Measurements from ENCODE around the gene APOB.

APOB gene, protein sequence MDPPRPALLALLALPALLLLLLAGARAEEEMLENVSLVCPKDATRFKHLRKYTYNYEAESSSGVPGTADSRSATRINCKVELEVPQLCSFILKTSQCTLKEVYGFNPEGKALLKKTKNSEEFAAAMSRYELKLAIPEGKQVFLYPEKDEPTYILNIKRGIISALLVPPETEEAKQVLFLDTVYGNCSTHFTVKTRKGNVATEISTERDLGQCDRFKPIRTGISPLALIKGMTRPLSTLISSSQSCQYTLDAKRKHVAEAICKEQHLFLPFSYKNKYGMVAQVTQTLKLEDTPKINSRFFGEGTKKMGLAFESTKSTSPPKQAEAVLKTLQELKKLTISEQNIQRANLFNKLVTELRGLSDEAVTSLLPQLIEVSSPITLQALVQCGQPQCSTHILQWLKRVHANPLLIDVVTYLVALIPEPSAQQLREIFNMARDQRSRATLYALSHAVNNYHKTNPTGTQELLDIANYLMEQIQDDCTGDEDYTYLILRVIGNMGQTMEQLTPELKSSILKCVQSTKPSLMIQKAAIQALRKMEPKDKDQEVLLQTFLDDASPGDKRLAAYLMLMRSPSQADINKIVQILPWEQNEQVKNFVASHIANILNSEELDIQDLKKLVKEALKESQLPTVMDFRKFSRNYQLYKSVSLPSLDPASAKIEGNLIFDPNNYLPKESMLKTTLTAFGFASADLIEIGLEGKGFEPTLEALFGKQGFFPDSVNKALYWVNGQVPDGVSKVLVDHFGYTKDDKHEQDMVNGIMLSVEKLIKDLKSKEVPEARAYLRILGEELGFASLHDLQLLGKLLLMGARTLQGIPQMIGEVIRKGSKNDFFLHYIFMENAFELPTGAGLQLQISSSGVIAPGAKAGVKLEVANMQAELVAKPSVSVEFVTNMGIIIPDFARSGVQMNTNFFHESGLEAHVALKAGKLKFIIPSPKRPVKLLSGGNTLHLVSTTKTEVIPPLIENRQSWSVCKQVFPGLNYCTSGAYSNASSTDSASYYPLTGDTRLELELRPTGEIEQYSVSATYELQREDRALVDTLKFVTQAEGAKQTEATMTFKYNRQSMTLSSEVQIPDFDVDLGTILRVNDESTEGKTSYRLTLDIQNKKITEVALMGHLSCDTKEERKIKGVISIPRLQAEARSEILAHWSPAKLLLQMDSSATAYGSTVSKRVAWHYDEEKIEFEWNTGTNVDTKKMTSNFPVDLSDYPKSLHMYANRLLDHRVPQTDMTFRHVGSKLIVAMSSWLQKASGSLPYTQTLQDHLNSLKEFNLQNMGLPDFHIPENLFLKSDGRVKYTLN (N-terminal part only)

DNA sequence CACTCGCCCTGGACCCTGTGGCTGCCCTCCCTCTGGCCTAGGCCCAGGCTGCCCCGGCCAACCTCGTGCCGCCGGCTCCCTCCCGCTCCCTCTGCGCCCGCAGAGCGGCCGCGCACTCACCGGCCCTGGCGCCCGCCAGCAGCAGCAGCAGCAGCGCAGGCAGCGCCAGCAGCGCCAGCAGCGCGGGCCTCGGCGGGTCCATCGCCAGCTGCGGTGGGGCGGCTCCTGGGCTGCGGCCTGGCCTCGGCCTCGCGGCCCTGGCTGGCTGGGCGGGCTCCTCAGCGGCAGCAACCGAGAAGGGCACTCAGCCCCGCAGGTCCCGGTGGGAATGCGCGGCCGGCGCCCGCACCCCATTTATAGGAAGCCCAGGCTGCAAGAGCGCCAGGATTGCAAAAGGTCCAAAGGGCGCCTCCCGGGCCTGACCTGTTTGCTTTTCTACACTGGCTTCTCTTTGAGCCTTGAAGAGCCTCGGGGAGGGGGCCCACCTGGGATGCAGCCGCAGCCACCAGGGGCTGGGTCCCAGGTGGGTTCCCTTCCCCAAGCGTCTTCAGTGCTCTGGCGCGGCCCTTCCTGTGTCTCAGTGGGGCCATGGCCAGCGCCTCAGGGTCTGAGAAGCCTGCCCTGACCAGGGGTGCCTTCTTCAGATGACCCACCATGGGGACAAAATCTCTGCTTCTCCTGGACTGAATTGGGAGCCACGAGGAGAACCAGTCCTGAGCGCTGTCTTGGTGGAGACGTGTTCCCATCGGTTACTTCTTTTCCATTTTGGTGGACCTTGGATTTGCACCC is at the start of gene APOB:
Gene APOB (minus strand): TSS at position 330 of the 789 bp plus-strand sequence. CDS start 128 bp downstream, at position 202.
- FAIRE-seq: no peak

DNA sequence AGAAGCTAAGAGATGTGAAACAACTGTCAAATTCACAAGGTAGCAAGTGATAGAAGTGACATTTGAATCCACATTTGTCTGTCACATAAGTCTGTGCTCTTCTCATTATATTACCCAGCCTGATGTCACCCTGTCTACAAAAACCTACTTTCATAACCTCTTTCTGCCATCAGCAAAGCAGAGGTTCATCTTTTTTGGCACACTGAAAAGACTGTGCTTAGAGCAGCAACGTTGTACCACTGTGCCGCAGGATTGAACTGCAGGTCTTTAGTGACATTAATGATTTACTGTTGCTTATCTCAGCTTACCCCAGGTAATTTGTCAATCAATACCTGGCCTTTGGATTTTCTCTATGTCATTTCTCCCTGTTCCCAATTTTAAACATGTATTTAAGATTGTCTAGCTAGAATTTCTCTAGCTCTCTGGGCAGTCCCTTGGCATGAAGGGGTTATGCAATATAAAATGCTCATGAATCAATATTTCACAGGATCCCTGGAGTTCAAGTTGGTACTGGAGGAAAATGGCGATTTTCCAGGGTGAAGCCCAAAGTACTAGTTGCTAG is 48.5 kb upstream of the APOB start:
- no peak for FAIRE-seq

DNA sequence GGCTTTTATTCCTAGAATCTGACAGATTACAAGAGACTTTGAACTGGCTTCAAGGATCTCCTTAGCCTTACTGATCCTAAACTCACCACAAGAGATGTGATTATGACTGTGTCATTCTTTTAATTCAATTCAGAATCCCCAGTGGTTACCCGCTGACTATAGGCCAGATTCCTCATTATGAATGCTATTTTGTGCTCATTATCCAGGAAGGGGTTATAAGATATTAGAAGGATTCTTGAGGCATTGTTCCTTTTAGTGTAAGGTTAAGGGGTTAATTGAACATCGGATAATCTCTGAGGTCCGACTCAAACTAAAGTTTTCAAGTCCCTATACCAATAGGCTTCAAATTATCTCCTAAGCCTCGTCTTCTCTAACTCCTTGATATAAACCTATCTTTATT is 40.5 kb upstream of the APOB start:
- no peak for FAIRE-seq

DNA sequence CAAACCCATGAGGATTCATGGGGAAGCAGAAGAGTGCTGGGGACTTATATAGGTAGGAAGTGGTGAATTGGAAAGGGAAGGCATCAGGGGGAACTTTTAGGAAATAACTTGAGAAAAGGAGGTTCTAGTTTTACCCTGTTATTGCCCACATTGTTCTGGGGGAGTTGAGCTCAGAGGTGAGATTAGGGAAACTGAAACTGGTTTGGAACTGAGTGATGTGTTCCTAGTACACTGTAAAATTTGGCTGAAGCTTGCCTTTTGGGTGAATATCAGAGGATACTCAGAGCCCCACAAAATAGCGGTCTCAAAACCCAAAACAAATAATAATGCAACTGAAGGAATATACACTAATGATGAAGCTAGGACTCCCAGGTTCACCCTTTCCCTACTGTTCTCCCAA is 39.6 kb upstream of the APOB start:
- no peak for FAIRE-seq

DNA sequence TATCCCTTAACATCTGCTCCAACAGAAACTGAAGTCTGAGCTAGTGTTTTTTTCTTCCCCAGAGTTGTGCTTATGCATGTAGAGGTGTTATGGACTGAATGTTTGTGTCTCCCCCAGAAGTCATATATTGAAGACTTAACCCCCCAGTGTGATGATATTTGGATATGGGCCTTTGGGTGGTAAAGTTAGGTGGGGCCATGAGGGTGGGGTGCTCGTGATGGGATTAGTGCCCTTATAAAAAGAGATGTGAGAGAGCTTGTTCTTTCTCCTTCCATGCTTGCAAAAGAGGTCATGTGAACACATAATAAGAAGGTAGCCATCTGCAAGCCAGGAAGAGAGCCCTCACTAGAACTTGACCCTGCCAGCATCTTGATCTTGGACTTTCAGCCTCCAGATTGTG is 34.4 kb upstream of the APOB start:
- no peak for FAIRE-seq

DNA sequence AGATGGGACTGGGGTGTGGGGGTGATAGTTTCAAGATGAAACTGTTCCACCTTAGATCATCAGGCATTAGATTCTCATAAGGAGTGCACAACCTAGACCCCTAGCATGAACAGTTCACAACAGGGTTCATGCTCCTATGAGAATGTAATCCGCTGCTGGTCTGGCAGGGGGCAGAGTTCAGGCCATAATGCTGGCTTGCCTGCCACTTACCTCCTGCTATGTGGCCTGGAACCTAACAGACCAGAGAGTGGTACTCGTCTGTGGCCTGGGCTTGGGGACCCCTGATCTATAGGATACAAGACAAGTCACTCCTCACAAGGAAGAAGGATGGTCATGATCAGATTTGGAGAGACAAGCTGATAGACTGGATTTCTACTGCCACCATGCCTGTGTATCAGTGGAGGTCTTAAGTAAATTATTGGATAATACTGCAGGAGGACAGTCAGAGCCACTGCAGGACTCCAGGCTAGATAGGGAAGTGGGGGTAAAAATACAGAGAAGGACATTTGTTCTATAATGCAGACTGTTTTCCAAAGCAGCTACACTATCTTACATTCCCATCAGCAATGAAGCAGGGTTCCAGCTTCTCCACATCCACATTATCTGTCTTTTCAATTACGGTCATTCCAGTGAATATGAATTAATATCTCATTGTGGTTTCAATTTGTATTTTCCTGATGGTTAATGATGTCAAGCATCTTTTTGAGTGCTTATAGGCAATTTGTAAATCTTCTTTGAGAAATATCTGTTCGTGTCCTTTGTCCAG is 28.8 kb upstream of the APOB start:
- FAIRE-seq: no peak

DNA sequence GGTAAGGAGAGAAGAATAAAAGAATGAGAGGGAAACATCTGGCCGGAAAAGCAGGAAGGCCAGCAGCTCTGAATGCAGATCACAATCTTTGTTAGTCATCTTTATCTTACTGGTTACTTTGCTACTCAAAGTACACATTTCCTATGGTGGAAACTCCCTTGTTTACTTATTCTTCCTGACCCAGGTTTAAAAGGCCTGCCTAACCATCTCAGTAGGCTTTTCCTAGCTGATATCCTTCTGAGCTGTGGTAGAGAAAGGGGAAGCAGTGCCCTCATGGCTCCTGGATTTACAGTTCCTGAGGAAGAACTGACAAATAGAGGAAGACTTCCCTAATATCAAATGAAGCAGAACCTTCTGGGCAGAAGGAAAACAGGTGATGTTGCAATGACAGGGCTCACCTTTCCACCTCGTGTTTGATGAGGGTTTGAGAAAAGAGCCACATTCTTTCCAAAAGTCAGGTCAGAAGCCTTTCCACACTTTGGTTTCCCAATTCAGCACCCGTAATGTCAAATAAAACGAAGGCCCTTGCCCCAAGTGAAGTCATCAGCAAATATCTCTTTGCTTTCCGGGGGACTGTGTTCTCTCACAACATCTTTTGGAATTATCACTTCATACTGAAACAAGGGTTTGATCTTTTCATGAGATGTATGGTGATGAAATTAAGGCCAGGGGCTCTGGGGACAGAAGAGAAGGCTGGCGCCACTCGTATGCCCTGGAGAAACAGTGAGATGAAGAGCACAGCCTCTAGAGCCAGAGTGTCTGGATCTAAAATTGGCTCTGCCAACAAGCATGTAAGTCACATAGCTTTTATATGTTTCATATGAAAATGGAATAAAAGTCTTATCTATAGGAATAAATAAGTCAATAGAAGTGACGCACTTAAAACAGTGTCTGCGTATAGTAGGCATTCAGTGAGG is 26.7 kb upstream of the APOB start:
- FAIRE-seq: no peak

DNA sequence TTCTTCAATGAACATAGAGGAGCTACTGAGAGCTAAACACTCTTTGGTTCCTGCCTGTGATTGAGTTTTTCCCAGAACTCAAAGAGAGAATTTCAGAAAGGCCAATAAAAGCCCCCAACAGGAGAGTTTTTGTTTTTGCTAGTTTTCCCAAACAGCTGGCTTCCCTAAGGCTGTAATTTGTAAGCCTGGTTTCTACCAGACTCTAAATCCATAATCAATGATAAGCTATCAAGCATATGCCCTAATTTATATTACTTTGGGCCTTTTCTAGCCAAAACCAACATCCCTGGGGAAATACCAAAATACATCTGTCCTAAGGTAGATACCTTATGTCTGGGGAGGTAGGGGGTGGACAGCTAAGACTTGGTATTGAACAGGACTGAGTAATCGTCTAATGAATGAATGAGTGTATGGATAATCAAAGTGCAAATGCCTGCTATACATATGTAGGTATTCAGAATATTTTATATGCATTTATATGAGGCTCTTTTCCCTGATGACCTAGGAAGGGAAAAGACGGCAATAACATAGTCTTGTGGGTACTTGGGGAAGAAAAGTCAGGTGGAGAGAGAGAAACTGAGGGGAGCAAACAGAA is 26.0 kb upstream of the APOB start:
- FAIRE-seq: no peak

DNA sequence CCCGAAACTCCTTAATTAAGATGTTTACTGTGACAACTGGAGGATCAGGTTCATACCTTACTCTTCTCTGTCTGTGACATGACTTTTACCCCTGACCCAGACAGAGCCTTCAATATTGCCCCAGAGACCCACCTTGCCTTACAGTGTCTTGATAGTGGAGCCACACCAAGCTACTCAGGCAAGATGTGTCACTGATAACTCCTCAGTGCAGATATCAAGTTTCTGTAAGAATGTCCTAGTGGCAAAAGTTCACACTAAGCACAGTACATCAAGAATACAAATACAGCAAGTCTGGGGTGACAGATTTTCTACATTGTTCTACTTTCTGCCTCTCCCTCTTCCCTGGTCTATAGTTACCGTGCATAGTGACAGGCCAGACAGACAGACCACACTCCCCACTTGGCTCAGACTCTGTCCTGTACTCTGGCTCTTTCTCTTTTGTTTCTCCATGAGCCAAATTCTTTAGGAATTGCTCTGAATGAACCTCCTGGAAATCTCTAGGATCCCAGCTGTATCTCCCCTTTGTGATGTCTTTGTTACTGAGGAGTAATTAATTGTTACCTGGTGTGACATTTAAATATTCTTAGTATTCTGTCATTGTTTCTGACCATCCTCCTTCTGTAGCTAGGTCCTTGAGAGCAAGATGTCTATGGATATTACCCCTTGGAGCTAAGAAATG is 24.1 kb upstream of the APOB start:
- no peak for FAIRE-seq

DNA sequence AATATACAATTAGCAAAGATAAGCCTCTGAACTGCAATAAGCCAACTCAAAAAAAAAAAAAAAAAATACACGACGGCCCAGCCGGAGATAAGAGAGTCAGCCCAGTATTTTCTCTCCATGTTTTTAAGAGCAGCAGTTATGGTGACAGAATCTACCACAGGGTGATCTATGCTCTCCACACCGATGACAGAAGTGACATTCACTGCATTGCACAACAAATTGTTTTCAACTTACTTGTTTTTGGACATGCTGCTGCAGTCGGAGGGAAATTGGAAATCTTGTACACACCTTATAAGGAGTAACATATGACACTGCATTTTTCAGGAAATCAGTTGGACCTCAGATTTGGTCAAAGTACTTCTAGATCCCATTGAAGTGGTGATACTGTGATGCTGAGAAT is 23.3 kb upstream of the APOB start:
- FAIRE-seq: no peak

DNA sequence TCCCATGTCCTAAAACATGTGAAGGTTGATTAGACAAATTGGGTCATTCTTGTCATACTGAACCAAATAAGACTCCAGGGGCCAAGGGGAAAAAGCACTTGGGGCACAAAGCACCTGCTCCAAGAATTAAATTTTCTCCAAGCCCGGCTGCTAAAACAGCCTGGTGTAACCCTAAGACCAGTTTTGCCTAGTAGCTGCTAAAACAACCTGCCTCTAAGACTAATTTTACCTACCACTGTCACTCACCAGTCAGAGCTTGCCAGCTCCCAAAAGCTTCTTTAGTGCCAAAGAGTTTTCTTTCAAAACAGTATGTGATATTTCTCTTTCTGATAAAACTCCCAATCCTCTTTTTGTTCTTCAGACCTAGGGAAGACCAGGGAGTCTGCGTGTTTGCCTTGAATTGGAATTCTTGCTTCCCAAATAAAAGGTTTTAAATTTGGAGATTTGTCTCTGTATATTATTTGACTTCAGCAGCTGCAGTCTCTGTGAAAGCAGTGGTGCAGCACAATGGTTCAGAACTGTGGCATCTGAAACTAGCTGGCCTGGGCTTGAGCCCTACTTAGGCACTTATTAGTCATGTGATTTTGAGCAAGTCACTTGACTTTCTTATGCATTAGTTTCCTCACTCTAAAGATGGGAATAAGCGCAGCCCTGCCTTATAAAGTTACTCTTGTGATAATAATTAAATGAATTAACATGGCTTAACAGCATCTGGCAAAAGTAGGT is 16.2 kb upstream of the APOB start:
- FAIRE-seq: no peak

DNA sequence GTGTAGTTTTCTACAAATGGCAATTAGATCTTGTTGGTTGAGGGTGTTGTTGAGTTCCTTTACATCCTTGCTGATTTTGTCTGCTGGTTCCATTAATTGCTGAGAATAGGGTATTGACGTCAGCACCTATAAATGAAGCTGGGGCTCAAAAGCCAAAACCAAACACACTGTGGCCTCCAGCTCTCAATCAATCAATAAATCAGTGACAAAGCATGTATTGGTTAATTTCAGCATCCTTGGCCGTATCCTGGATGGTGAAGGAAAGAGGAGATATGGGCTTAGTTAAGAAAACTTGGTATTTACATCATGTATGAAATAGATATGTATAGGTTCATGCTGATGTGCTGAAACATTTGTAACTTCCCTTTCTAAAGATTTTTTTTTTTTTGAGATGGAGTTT is 13.2 kb upstream of the APOB start:
- FAIRE-seq: no peak

DNA sequence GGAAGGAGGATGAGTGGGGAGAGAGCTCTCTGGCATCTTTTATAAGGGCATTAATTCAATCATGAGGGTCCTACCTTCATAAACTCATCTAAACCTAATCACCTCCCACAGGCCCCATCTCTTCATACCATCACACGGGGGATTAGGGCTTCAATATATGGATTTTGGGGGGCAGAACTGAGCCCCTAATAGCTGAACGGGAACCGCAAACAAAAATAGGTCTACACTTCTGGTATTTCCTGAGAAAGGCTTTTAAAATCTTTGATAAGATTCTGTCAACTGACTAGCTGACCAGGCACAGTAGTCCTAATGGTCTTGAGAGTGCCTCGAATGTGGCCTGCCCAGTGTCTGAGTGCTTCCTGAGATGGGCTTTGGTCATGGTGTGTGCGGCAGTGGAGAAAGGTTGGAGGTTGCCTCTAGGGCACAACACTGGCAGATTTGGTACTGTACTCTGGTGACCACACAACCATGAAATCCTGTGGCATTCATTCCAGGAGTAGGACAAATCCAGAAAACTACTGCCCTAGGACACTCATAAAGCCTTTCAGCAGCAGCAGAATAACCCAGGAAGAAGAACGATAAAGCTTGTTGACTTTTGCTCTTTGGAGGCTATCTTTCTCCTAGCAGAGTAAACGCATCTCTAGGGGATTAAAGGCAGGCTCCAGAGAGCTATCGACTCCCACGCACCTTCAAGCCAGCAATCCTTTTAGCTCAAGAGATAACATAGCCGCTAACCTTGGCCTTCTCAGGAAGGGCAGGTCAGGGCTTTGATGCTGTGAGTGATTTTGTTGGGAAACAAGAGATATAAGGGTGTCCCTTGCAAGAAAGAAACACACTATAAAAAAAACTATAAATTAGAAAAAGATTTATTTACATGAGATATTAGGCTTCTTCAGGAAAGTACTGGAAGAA is 12.3 kb upstream of the APOB start:
- FAIRE-seq: no peak

DNA sequence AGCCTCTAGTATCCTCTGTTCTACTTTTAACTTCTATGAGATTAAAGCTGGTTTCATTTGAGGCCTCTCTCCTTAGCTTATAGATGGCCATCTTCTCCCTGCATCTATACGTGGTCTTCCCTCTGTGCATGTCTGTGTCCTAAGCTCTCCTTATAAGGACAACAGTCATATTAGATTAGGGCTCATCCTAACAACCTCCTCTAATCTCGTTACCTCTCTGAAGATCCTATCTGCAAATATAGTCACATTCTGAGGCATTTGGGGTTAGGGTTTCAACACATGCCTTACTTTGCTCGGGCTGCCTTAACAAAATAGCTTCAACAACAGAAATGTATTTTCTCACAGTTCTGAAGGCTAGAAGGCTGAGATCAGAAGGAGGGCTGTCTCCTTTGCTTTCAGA is 11.6 kb upstream of the APOB start:
- no peak for FAIRE-seq

DNA sequence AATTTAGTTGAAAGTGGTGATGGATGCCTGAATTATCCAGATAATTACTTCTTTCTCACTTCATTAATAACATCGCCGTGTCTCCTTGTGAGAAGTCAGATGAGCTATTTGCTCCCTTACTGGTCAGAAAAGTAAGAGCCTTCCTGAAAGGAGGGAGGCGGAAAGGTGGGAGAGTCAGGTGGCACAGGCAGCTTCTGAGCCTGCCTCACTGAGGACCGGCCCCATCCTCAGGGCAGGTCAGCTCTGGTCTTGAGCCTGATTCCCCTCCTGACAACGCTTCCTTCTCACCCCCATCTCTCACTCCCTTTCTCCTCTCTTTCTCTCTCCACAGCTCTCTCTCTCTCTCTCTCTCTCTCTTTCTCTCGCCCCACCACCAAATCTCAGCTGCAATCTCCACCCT is 10.1 kb upstream of the APOB start:
- FAIRE-seq: no peak

DNA sequence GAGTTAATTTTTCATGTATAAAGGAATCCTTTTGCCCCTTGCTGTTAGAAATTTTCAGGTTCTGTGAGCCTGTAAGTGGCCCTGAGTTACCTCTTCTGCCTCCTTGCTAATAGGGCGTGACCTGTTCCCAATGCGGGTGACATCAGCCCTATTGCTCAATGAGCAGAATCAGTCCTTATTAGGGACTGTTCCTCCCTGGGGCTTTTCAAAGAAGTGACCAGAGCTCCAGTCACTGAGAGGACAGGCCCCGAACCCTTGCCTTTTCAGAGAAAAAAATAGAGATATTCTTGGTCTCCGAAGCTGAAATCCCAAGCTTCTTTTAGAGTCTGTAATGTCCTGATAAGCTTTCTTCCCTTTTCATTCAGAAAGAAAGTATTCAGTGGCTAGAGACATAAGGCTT is 8.2 kb upstream of the APOB start:
- no peak for FAIRE-seq

DNA sequence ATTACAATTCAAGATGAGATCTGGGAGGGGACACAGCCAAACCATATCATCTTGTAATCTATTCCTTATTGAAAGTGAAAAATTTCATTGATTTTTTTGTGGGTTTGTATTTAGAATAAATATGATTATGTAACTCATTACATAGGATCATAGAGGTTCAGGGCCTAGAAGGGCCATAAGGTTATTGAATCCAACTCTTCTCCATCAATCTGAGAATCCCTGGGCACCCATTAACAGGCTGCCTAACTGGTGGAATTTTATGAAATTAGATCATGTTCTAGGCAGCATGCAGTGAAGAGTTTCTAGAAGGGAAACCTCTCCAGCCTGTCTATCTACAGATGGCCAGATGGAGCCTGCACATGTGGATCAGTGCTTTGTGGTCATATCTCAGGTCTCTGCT is 6.3 kb upstream of the APOB start:
- no peak for FAIRE-seq
